ENCODE data around the gene EEF2K. TPM values are rescaled to one million over a fixed set of nuclear protein-coding genes. Genes with fewer than 3 reads are reported as not detected.

EEF2K gene
- total and polyA plus RNA-seq, 4 donors: 5.6 to 40.8 (median 17.4) TPM

DNA sequence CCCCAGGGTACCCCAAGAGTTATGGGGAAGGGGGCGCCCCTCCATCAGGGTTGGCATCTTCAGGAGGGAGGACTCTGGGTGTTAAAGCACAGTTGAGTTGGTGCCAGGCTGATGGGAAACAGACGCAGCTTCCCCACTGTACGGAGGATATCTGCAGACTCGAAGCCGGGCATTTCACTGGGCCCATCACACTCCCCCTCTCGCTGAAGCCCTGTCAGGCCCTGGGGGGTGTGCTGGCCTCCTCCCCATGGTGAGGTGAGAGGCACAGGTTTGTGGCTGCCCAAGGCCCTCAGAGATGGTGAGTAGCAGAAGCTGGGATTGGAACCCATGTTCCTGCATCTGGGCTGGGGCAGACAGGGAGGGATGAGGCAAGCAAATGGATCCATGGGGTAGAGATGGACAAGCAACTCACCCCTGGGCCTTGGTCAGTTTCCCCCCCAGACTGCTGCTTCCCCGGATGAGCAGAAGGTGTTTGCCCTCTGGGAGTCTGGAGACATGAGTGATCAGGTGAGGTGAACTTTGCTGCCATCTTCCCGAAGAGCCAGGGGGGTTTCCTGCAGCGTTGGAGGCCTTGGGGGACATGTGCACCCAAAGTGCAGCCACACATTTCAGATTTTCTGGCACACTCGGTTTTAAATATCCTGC is 122.1 kb downstream of the EEF2K start:
- 91 to 93% methylated on average over 10 of the region's 10 CpGs for WGBS, 2 donors
- no peak for DNase-seq

DNA sequence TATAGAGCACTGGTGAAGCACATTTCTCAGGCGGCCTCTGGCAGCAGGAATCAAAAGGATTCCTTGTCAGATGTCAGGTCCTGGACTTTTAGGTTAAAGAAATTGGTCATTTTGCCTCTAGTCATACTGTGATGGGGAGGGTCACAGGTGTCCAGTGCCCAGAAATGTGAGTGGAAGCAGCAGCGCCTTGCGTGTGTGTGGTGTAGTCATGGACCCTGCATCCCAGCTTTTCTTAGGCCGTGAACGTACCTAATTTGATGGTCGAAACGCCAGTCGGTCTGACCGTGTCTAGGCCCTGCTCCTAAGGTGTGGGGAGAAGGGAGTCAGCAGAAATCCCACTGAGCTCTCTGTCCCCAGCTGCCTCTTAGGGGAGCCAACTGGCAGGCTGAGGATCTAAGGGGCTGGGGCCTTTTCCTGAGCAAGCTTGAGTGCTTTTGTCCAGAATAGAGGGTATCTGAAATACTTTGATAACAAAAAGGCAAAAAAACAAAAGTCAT is 123.2 kb downstream of the EEF2K start:
- H3K27me3 ChIP-seq (ENCODE audit: control insufficient read depth in 3 of 3, insufficient read depth in 3 of 3, low read length in 2 of 3): no peaks in the 10 kb centered on the region
- no peak overlapping the region for H3K4me3 ChIP-seq
- TF ChIP-seq, protein P1, sequence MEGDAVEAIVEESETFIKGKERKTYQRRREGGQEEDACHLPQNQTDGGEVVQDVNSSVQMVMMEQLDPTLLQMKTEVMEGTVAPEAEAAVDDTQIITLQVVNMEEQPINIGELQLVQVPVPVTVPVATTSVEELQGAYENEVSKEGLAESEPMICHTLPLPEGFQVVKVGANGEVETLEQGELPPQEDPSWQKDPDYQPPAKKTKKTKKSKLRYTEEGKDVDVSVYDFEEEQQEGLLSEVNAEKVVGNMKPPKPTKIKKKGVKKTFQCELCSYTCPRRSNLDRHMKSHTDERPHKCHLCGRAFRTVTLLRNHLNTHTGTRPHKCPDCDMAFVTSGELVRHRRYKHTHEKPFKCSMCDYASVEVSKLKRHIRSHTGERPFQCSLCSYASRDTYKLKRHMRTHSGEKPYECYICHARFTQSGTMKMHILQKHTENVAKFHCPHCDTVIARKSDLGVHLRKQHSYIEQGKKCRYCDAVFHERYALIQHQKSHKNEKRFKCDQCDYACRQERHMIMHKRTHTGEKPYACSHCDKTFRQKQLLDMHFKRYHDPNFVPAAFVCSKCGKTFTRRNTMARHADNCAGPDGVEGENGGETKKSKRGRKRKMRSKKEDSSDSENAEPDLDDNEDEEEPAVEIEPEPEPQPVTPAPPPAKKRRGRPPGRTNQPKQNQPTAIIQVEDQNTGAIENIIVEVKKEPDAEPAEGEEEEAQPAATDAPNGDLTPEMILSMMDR (IDR thresholded peaks at IDR 0.05; ENCODE audit: control extremely low read depth, extremely low read depth): no peak
- H3K4me1 ChIP-seq (ENCODE audit: control insufficient read depth in 5 of 5, insufficient read depth in 5 of 5, low read length in 5 of 5): no peaks in the 10 kb centered on the region
- H3K9me3 ChIP-seq (ENCODE audit: control insufficient read depth in 4 of 4, insufficient read depth in 3 of 4, low read length in 3 of 4): no peaks in the 10 kb centered on the region
- ATAC-seq (ENCODE audit: insufficient read depth, low FRiP score) (no peak), DNase-seq (no peak)
- WGBS, 2 donors: 96% methylated on average over 9 of the region's 9 CpGs
- H3K36me3 ChIP-seq (ENCODE audit: control insufficient read depth in 4 of 4, insufficient read depth in 4 of 4, low read length in 4 of 4): peaks cover 18 to 57% (median 26%) of the 10 kb centered on the region in 4 donors
- no peak overlapping the region for H3K9ac ChIP-seq (ENCODE audit: insufficient read depth in 1 of 2, low read length in 2 of 2)
- H3K27ac ChIP-seq (ENCODE audit: low read depth in 1 of 2, low read length in 1 of 2): no peak overlapping the region

More for the DNA sequence above, 122.1 kb downstream of the EEF2K start:
- H3K27me3 ChIP-seq (ENCODE audit: control insufficient read depth in 3 of 3, insufficient read depth in 3 of 3, low read length in 2 of 3): no peaks in the 10 kb centered on the region
- ATAC-seq (ENCODE audit: insufficient read depth, low FRiP score): no peak
- H3K9me3 ChIP-seq (ENCODE audit: control insufficient read depth in 4 of 4, insufficient read depth in 3 of 4, low read length in 3 of 4): no peaks in the 10 kb centered on the region
- no peak overlapping the region for H3K27ac ChIP-seq (ENCODE audit: low read depth in 1 of 2, low read length in 1 of 2)
- no peak overlapping the region for H3K4me3 ChIP-seq
- peaks cover 9 to 61% (median 21%) of the 10 kb centered on the region in 4 donors for H3K36me3 ChIP-seq (ENCODE audit: control insufficient read depth in 4 of 4, insufficient read depth in 4 of 4, low read length in 4 of 4)
- no peaks in the 10 kb centered on the region for H3K4me1 ChIP-seq (ENCODE audit: control insufficient read depth in 5 of 5, insufficient read depth in 5 of 5, low read length in 5 of 5)
- TF ChIP-seq, protein P1 (IDR thresholded peaks at IDR 0.05; ENCODE audit: control extremely low read depth, extremely low read depth): no peak
- no peak overlapping the region for H3K9ac ChIP-seq (ENCODE audit: insufficient read depth in 1 of 2, low read length in 2 of 2)

DNA sequence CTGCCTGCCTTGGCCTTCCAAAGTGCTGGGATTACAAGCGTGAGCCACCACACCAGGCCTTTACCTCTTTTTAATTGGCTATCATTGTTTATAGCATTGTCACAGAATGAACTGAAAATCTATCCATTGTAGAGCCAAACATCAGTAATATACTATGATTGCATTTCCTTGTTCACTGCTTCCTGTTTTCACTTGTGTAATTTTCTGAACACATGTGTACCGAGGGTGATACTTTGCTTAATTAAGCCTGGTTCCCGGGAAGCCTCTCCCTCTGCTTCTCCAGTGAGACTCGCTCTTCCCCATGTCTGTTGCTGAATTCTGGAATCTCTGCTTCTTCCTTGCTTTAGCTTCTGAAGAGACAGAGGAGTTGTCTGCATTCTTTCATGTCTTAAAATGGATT is 124.2 kb downstream of the EEF2K start:
- Histone ChIP-seq H3K27ac (ENCODE audit: low read depth in 1 of 2, low read length in 1 of 2) (no peak overlapping the region), H3K4me1 (ENCODE audit: control insufficient read depth in 5 of 5, insufficient read depth in 5 of 5, low read length in 5 of 5) (no peaks in the 10 kb centered on the region), H3K27me3 (ENCODE audit: control insufficient read depth in 3 of 3, insufficient read depth in 3 of 3, low read length in 2 of 3) (no peaks in the 10 kb centered on the region), H3K9me3 (ENCODE audit: control insufficient read depth in 4 of 4, insufficient read depth in 3 of 4, low read length in 3 of 4) (no peaks in the 10 kb centered on the region), H3K4me3 (no peak overlapping the region), H3K36me3 (ENCODE audit: control insufficient read depth in 4 of 4, insufficient read depth in 4 of 4, low read length in 4 of 4) (peaks cover 25 to 51% (median 28%) of the 10 kb centered on the region in 4 donors), H3K9ac (ENCODE audit: insufficient read depth in 1 of 2, low read length in 2 of 2) (no peak overlapping the region)
- TF ChIP-seq, protein P1 (IDR thresholded peaks at IDR 0.05; ENCODE audit: control extremely low read depth, extremely low read depth): no peak
- 53 to 59% methylated on average over 4 of the region's 4 CpGs for WGBS, 2 donors
- ATAC-seq (ENCODE audit: insufficient read depth, low FRiP score) (no peak), DNase-seq (no peak)
